ENCODE measurements around the gene ADGRG6.
"Not testable (repeated sequence)": the region's sequence is repeated elsewhere in the genome, so short reads cannot be mapped to it uniquely, and the experiment has no call there.

ADGRG6 gene

GRCh38 chr6:142414462-142415250 is 112.8 kb downstream of the ADGRG6 start:
- no peak for DNase-seq

GRCh38 chr6:142416179-142416578 is 114.4 kb downstream of the ADGRG6 start:
- no peak for DNase-seq

- no peak for DNase-seq
Observed at GRCh38 chr6:142416686-142417085, 114.9 kb downstream of the ADGRG6 start.

GRCh38 chr6:142417331-142417750 is 115.5 kb downstream of the ADGRG6 start:
- no peak for DNase-seq

GRCh38 chr6:142419071-142419470 is 117.3 kb downstream of the ADGRG6 start:
- no peak for DNase-seq

GRCh38 chr6:142420802-142421201 is 119.0 kb downstream of the ADGRG6 start:
- no peak for DNase-seq

GRCh38 chr6:142421285-142422117 is 119.7 kb downstream of the ADGRG6 start:
- no peak for DNase-seq

GRCh38 chr6:142426444-142427132 is 124.8 kb downstream of the ADGRG6 start:
- DNase-seq: not testable (repeated sequence)

GRCh38 chr6:142428468-142428867 is 126.7 kb downstream of the ADGRG6 start:
- DNase-seq: not testable (repeated sequence)

GRCh38 chr6:142429195-142429594 is 127.4 kb downstream of the ADGRG6 start:
- no peak for DNase-seq

- no peak for DNase-seq
Observed at GRCh38 chr6:142433419-142433818, 131.6 kb downstream of the ADGRG6 start.

- DNase-seq: no peak
Observed at GRCh38 chr6:142438898-142439297, 137.1 kb downstream of the ADGRG6 start.

- DNase-seq: no peak
Observed at GRCh38 chr6:142440600-142441293, 138.9 kb downstream of the ADGRG6 start.

GRCh38 chr6:142441716-142442115 is 139.9 kb downstream of the ADGRG6 start:
- no peak for DNase-seq

- DNase-seq: no peak
Observed at GRCh38 chr6:142443102-142443501, 141.3 kb downstream of the ADGRG6 start.

GRCh38 chr6:142443532-142443931 is 141.7 kb downstream of the ADGRG6 start:
- DNase-seq: no peak

- no peak for DNase-seq
Observed at GRCh38 chr6:142444376-142444775, 142.6 kb downstream of the ADGRG6 start.

GRCh38 chr6:142444881-142445301 is 143.1 kb downstream of the ADGRG6 start:
- no peak for DNase-seq

GRCh38 chr6:142446168-142446567 is 144.4 kb downstream of the ADGRG6 start:
- DNase-seq: no peak

GRCh38 chr6:142446576-142446975 is 144.8 kb downstream of the ADGRG6 start:
- DNase-seq: no peak

GRCh38 chr6:142448091-142448729 is 146.4 kb downstream of the ADGRG6 start:
- no peak for DNase-seq

- not testable (repeated sequence) for DNase-seq
Observed at GRCh38 chr6:142450856-142451255, 149.0 kb downstream of the ADGRG6 start.
